NCI-H2171 (cell line): Measurements from ENCODE around the gene ACKR1.

Source experiments
- DNase-seq: peaks from one replicate; lab custom pipeline; 2025; lab: John Stamatoyannopoulos, UW

Gene ACKR1

DNA sequence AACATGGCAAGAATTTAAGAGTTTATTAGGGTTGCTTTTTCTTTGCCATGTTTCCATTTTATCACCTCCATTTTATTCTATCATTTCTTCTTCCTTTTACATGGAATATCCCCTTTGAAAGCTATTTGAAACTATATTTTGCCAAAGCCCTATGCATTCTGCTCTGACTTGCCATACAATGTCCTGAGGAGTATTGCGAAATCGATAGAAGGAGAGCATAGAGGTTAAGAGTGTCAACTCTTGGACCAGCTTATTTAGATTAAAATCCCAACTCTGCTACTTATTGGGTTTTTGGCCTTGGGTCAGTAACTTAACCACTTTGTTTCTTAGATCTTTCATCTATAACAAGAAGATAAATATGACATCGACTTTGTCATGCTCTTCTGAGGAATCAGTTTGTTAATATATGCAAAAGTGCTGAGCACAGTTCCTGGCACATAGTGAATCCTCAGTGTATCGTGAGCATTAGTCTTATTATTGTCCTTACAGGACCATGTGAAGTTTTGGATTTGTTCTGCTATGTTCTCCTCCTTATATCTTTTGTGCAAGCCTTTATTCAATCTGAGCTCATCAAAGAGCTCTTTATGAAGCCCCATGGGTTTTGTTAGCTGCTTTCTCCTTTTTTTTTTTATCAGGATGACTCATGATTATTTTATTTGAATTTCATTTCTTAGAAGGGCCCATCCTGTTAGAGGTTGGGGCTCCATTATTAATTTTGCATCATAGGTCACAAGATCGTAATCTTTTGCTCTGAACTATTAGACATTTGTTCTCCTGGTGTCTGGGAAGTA, 17.6 kb downstream of the ACKR1 start:
- no peak for DNase-seq

DNA sequence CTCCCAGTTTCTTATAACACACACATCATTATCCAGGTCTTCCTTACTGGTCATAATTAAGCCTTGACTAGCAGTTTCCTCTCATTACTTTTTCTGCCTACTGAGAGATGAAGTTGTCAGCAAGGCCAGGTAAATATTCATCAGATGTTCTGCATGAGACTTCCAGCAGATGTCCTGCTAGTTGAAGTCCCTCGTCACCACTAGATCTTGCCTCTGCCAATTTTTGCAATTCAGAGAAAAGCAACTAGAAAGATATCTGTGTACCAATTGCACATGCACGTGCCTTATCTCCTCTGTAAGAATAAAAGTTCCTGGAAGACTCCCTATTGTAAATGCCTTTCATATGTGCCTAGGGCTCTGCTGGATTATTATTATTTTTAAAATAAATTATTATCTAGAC, 18.3 kb downstream of the ACKR1 start:
- DNase-seq, result no peak

DNA sequence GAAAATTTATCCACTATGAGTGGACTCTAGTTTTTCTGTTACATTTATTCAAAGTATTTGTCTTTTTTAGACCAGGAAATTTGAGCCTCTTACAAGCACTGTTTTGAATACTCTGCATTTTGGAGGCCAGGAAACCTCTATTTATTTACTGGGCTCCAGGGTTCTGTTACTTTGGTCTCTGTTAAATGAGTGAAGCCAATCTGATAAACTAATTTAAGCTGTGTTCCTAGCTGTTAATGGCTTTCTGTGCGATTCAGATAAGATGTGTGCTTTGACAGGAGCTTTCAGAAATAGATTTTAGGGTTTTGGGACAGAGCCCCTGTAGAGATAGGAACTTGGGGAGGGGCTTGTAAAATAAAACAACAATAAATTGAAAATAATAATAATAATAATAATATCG, 23.9 kb downstream of the ACKR1 start:
- no peak for DNase-seq

DNA sequence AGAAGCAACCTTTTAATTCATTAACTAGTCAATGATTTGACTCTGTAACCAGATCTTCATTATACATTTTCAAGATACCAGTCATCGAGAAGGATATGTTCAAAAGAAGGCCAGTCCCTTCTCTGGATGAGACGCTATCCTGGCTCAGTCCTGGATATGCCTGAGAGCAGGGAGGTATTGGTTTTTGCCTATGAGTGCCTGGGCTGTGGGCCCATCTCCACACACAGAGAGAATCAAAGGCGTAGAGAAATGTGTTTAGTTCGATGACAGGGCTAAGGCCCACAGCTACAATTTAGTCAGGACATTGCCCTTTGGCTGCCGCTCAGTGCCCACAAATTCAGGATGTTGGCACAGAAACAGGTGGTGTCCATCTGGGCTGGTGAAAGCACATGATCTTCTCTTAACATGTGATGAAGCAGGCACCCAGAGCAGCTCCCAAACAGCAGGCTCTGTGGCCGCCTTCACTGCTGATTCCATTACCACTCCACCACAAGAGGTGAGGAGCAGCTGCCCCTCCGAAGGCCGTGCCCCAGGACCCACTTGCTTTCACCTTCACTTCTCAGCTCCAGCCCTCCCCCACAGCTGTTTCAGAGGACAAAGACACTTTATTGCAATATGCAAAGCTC, 24.7 kb downstream of the ACKR1 start:
- no peak for DNase-seq

DNA sequence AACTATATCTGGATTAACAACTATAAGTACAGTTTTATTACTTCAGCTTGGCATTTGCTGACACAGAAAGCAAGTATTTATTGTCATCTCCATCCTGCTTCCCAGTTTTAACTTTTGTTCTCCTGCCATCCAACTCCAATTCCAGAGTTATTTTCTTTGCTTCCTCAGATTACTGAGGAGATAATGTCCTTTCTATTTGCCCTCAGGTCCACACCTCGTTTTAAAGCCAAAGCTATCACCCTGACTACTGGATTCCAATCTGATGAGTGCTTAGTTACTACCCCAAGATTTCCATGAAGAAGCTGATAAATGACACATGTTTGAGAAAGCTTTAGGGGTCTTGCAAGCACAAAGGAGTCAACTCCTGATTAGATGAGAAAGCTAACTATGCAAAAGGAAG, 25.2 kb downstream of the ACKR1 start:
- no peak for DNase-seq

DNA sequence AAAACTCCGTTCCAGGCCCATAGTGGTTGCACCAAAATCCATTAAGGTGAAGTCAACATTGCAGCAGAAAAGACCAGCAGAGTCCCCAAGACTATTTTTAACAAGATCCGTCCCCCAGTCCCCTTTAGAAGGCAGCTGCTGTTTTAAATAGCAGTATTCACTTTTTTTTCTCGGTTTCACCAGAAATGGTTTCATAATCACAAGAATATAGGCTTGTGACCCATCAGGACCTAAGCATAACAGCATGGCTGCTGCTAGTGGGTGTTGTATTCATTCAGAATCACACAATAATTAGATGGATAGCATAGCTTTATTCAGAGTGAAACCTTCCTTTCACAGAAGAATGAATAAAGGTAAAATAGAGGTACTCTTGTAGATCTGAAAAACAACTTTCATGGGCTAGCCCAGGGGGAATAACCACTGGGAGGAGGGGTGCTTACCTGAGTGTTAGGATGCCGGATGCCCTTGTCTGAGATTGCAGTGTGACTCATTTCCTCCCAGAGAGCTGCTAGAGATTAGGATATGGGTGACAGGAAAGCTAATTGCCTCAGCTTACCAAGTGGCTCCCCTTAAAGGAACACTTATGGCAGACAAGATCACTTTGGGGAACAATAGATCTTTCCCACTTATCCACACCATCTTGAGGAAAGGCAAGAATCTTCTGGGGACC, 35.0 kb downstream of the ACKR1 start:
- no peak for DNase-seq

DNA sequence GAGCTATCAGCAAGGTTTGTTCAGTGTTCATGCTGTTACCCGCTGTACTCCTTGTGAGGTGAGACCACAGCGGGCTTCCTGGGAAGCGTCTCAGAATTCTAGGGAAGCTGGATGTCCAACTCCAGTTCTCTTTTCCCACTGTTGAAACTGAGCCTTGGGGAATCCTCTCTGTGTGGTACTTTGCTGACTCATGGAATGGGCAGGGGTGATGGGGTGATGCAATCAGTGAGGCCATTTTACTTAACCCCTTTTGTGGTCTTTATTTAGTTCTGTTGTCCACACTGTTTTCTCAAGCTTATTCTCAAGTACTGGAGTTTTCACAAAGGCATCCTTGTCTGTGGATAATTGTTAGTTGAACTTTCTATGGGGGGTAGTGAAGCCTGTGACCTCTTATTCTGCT, 42.6 kb downstream of the ACKR1 start:
- DNase-seq, result no peak

DNA sequence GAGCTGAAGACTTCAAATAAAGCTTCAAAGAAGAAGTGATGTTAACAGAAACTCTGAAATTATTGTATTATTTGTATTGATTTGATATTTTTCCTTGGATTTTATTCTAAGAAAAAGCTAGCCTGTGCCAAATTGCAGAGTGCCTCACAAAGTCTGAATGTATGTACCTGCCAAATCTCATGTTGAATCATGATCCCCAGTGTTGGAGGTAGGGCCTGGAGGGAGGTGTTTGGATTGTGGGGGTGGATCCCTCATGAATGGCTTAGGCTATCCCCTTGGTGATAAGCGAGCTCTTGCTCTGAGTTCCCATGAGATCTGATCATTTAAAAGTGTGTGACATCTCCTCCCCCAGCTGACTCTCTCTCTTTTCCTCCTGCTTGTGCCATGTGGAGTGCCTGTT, 43.6 kb downstream of the ACKR1 start:
- DNase-seq, result no peak

DNA sequence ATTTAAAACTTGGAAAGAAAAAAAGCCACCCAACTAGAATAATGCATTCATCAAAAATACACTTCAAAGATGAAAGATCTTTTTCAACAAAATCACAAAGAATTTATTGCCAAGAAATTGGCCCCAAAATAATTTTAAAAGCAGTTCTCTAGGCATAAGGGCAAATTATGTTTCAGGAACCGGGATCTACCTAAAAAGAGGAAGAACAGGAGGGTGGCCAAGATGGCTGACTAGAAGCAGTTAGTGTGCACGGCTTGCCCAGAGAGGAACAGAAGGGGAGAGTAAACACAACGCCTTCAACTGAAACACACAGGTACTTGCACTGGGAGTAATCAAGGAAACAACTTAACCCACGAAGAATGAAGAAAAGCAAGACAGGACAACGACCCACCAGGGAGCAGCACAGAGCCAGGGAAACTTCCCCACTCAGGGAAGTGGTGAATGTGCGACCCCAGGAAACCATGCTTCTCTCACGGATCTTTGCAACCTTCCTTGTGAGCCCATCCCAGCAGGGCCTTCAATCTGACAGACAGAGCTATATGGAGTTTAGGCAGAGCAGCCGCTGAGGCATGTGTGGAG, 46.1 kb downstream of the ACKR1 start:
- no peak for DNase-seq
